Natural killer cell treated with Interleukin-12 subunit alpha and Interleukin-12 subunit beta and Interleukin-15 and Interleukin-18, amount 100 ng/mL, for 72 hours (primary cell): Measurements from ENCODE around the gene NSL1. TPM values are rescaled to one million over a fixed set of nuclear protein-coding genes. Genes with fewer than 3 reads are reported as not detected.
"Not testable (repeated sequence)": the region's sequence is repeated elsewhere in the genome, so short reads cannot be mapped to it uniquely, and the experiment has no call there.

Source experiments
- ATAC-seq, 2 donors: fragments of 150-1000 bp; cut with Tn5 transposase in 1 of 2; sonication (Bioruptor Pico), chemical (Tn5 transposase) in 1 of 2; 2 replicates each; pipeline ENCODE4 v1.10.0; 2021
- DNase-seq: peaks from one replicate; pipeline ENCODE4 v3.0.0; 2022; ENCODE audit warnings: low spot score
- H3K27ac Mint-ChIP-seq, 2 donors: 1 replicate in 1 of 2; 2 replicates in 1 of 2; pipeline ENCODE4 v1.8.0; 2022; ENCODE audit warnings: mixed read lengths in 2 of 2, mild to moderate bottlenecking in 1 of 2, moderate library complexity in 1 of 2
- H3K27me3 Mint-ChIP-seq, 2 donors: 1 replicate in 1 of 2; 2 replicates in 1 of 2; pipeline ENCODE4 v1.8.0; 2022; ENCODE audit warnings: mixed read lengths in 2 of 2
- H3K36me3 Mint-ChIP-seq: one replicate; pipeline ENCODE4 v1.8.0; 2022; ENCODE audit warnings: mixed read lengths
- H3K4me1 Mint-ChIP-seq, 2 donors: 1 replicate in 1 of 2; 2 replicates in 1 of 2; pipeline ENCODE4 v1.8.0; 2022; ENCODE audit warnings: low read depth in 2 of 2, mixed read lengths in 2 of 2, mild to moderate bottlenecking in 1 of 2
- H3K4me3 Mint-ChIP-seq: one replicate; pipeline ENCODE4 v1.8.0; 2022; ENCODE audit warnings: mixed read lengths
- H3K9me3 Mint-ChIP-seq: 2 replicates; pipeline ENCODE4 v1.8.0; 2022; ENCODE audit warnings: mixed read lengths
- total RNA-seq, 2 donors: library from RNA; stranded (reverse); gene quantifications; one replicate each; pipeline ENCODE4 v1.2.3, GENCODE V29; 2022

Gene NSL1
- total RNA-seq, 2 donors from 2014 or later, result 27.7 to 44.7 TPM

- peaks cover 29 to 30% of the 10 kb centered on the region in 2 donors for H3K4me1 Mint-ChIP-seq
- H3K36me3 Mint-ChIP-seq, result no peaks in the 10 kb centered on the region
- no peaks in the 10 kb centered on the region for H3K9me3 Mint-ChIP-seq
- ATAC-seq (peak; percentile 9 to 52), DNase-seq (no peak)
- H3K4me3 Mint-ChIP-seq, result peak overlapping the region; percentile 64
- H3K27ac Mint-ChIP-seq, result peak overlapping the region; percentile 8 to 41
- H3K27me3 Mint-ChIP-seq, result no peaks in the 10 kb centered on the region
Measured at GRCh38 chr1:212752252-212752933, 39.2 kb downstream of the NSL1 start.

- Mint-ChIP-seq H3K4me1 (peaks cover 35 to 36% of the 10 kb centered on the region in 2 donors), H3K36me3 (no peaks in the 10 kb centered on the region), H3K4me3 (peak overlapping the region; percentile 30), H3K27ac (peak overlapping the region; percentile 47 to 75), H3K27me3 (no peaks in the 10 kb centered on the region), H3K9me3 (no peaks in the 10 kb centered on the region)
- DNase-seq, result no peak
- ATAC-seq, result no peak
Measured at GRCh38 chr1:212749821-212750535, 41.6 kb downstream of the NSL1 start.

- H3K4me1 Mint-ChIP-seq, result peaks cover 13 to 25% of the 10 kb centered on the region in 2 donors
- H3K4me3 Mint-ChIP-seq, result no peak overlapping the region
- DNase-seq (no peak), ATAC-seq (no peak)
- H3K27ac Mint-ChIP-seq, result no peak overlapping the region
- H3K27me3 Mint-ChIP-seq, result no peaks in the 10 kb centered on the region
- H3K36me3 Mint-ChIP-seq, result peaks cover 10% of the 10 kb centered on the region
- no peaks in the 10 kb centered on the region for H3K9me3 Mint-ChIP-seq
Measured at GRCh38 chr1:212746546-212746945, 45.0 kb downstream of the NSL1 start.

- Mint-ChIP-seq H3K4me1 (peaks cover 16 to 32% of the 10 kb centered on the region in 2 donors), H3K9me3 (no peaks in the 10 kb centered on the region)
- ATAC-seq, result no peak
Measured at GRCh38 chr1:212745303-212745702, 46.3 kb downstream of the NSL1 start.

GRCh38 chr1:212743901-212744475, 47.6 kb downstream of the NSL1 start:
- H3K4me3 Mint-ChIP-seq, result no peak overlapping the region
- H3K27ac Mint-ChIP-seq, result no peak overlapping the region
- H3K36me3 Mint-ChIP-seq, result peaks cover 15% of the 10 kb centered on the region
- H3K4me1 Mint-ChIP-seq, result peaks cover 16 to 30% of the 10 kb centered on the region in 2 donors
- no peaks in the 10 kb centered on the region for H3K9me3 Mint-ChIP-seq
- ATAC-seq (no peak), DNase-seq (no peak)
- H3K27me3 Mint-ChIP-seq, result no peaks in the 10 kb centered on the region

More at GRCh38 chr1:212745303-212745702, 46.3 kb downstream of the NSL1 start:
- Mint-ChIP-seq H3K4me3 (no peak overlapping the region), H3K27me3 (no peaks in the 10 kb centered on the region), H3K27ac (no peak overlapping the region), H3K36me3 (peaks cover 15% of the 10 kb centered on the region)
- no peak for DNase-seq

GRCh38 chr1:212738330-212738729, 53.2 kb downstream of the NSL1 start:
- H3K27me3 Mint-ChIP-seq, result no peaks in the 10 kb centered on the region

GRCh38 chr1:212737559-212737958, 54.0 kb downstream of the NSL1 start:
- DNase-seq, result no peak
- Mint-ChIP-seq H3K4me1 (peaks cover 20 to 35% of the 10 kb centered on the region in 2 donors), H3K4me3 (peak overlapping the region; percentile 79), H3K27ac (peak overlapping the region; percentile 83 to 87), H3K27me3 (no peaks in the 10 kb centered on the region), H3K9me3 (no peaks in the 10 kb centered on the region), H3K36me3 (peaks cover 21% of the 10 kb centered on the region)
- ATAC-seq, result no peak

More at GRCh38 chr1:212738330-212738729, 53.2 kb downstream of the NSL1 start:
- Mint-ChIP-seq H3K27ac (peak overlapping the region; percentile 83 to 87), H3K4me3 (peak overlapping the region; percentile 79), H3K9me3 (no peaks in the 10 kb centered on the region), H3K4me1 (peaks cover 19 to 35% of the 10 kb centered on the region in 2 donors), H3K36me3 (peaks cover 18% of the 10 kb centered on the region)
- DNase-seq (no peak), ATAC-seq (peak; percentile 84 to 88)

- Mint-ChIP-seq H3K4me1 (peaks cover 11 to 33% of the 10 kb centered on the region in 2 donors), H3K27ac (no peak overlapping the region), H3K36me3 (peaks cover 13% of the 10 kb centered on the region), H3K4me3 (no peak overlapping the region), H3K27me3 (no peaks in the 10 kb centered on the region), H3K9me3 (no peaks in the 10 kb centered on the region)
- ATAC-seq, result no peak
- DNase-seq, result no peak
Measured at GRCh38 chr1:212733109-212733508, 58.5 kb downstream of the NSL1 start.

GRCh38 chr1:212731630-212732029, 59.9 kb downstream of the NSL1 start:
- H3K4me3 Mint-ChIP-seq, result peak overlapping the region; percentile 28
- no peak for DNase-seq
- ATAC-seq, result no peak
- H3K9me3 Mint-ChIP-seq, result no peaks in the 10 kb centered on the region
- peak overlapping the region; percentile 39 to 41 for H3K27ac Mint-ChIP-seq
- H3K27me3 Mint-ChIP-seq, result no peaks in the 10 kb centered on the region
- peaks cover 19 to 38% of the 10 kb centered on the region in 2 donors for H3K4me1 Mint-ChIP-seq
- peaks cover 13% of the 10 kb centered on the region for H3K36me3 Mint-ChIP-seq

GRCh38 chr1:212728606-212729005, 63.0 kb downstream of the NSL1 start:
- Mint-ChIP-seq H3K27ac (peak overlapping the region; percentile 91 to 92), H3K27me3 (no peaks in the 10 kb centered on the region), H3K9me3 (no peaks in the 10 kb centered on the region), H3K4me1 (peaks cover 27 to 49% of the 10 kb centered on the region in 2 donors), H3K4me3 (peak overlapping the region; percentile 60), H3K36me3 (peaks cover 9% of the 10 kb centered on the region)
- ATAC-seq, result no peak
- no peak for DNase-seq

- Mint-ChIP-seq H3K27ac (peak overlapping the region; percentile 91 to 92), H3K36me3 (peaks cover 6% of the 10 kb centered on the region), H3K4me1 (peaks cover 29 to 57% of the 10 kb centered on the region in 2 donors), H3K4me3 (peak overlapping the region; percentile 59), H3K9me3 (no peaks in the 10 kb centered on the region), H3K27me3 (no peaks in the 10 kb centered on the region)
- DNase-seq (peak; percentile 67), ATAC-seq (peak; percentile 89 to 93)
Measured at GRCh38 chr1:212727386-212728181, 64.0 kb downstream of the NSL1 start.

GRCh38 chr1:212724679-212725078, 66.9 kb downstream of the NSL1 start:
- peaks cover 43 to 69% of the 10 kb centered on the region in 2 donors for H3K4me1 Mint-ChIP-seq
- H3K4me3 Mint-ChIP-seq, H3K27me3 Mint-ChIP-seq, H3K36me3 Mint-ChIP-seq, ATAC-seq, DNase-seq, H3K27ac Mint-ChIP-seq, H3K9me3 Mint-ChIP-seq: not testable (repeated sequence)

GRCh38 chr1:212722270-212722957, 69.2 kb downstream of the NSL1 start:
- ATAC-seq (peak; percentile 48 to 56), DNase-seq (no peak)
- H3K4me1 Mint-ChIP-seq, result peaks cover 34 to 60% of the 10 kb centered on the region in 2 donors
- no peaks in the 10 kb centered on the region for H3K9me3 Mint-ChIP-seq
- peak overlapping the region; percentile 78 for H3K4me3 Mint-ChIP-seq
- H3K36me3 Mint-ChIP-seq, result peaks cover 13% of the 10 kb centered on the region
- H3K27ac Mint-ChIP-seq, result peak overlapping the region; percentile 59 to 78
- peaks cover 11 to 14% of the 10 kb centered on the region in 2 donors for H3K27me3 Mint-ChIP-seq
